Caco-2 (cell line): ENCODE data around the gene PTCRA. TPM values are rescaled to one million over a fixed set of nuclear protein-coding genes. Genes with fewer than 3 reads are reported as not detected.
A peak's percentile ranks its signal among the peaks of the same experiment; 100 is the strongest.

Experiments used
- BruUV-seq: library from RNA; stranded (reverse); fragments of 400-500 nt; replicated peaks from 2 replicates; lab custom pipeline; 2021; lab: Mats Ljungman, UMichigan
- CTCF ChIA-PET: fragments of 300-600 bp; sonication (Branson Sonifier 250); formaldehyde crosslinking; loops from one replicate; lab custom pipeline; 2022; ENCODE audit warnings: antibody characterized with exemption; lab: Charles Lee
- POLR2A ChIA-PET: fragments of 300-600 bp; sonication (Branson Sonifier 250); formaldehyde crosslinking; loops from one replicate; lab custom pipeline; 2022; ENCODE audit warnings: antibody characterized with exemption; lab: Charles Lee
- DNase-seq, 2 experiments: peaks; one replicate each; pipeline versions ENCODE4 v3.0.0 to v3.0.0-alpha.2; 2020 to 2022
- H3K27me3 ChIP-seq: replicated peaks from 2 replicates; pipeline ENCODE4 v1.6.0; 2011; ENCODE audit warnings: low read length; ENCODE audit not compliant: control insufficient read depth, insufficient read depth
- H3K36me3 ChIP-seq: 2 replicates; pipeline ENCODE4 v1.5.1; 2011; ENCODE audit warnings: low read length; ENCODE audit not compliant: control insufficient read depth, insufficient read depth
- H3K4me1 ChIP-seq: fragments of 250-450 bp; sonication (Bioruptor Pico); 2 replicates; pipeline ENCODE4 v1.5.1; 2020; ENCODE audit warnings: mild to moderate bottlenecking
- H3K4me3 ChIP-seq: 2 replicates; pipeline ENCODE4 v1.5.1; 2011; ENCODE audit warnings: low read depth, mild to moderate bottlenecking, control low read depth, low read length
- H3K9me3 ChIP-seq: fragments of 250-450 bp; sonication (Bioruptor Pico); 2 replicates; pipeline ENCODE4 v1.5.1; 2020; ENCODE audit warnings: mild to moderate bottlenecking, moderate library complexity
- H3K27ac Mint-ChIP-seq: one replicate; pipeline ENCODE4 v1.8.0; 2022; ENCODE audit warnings: mixed read lengths; ENCODE audit not compliant: unreplicated experiment
- H3K27me3 Mint-ChIP-seq: one replicate; pipeline ENCODE4 v1.8.0; 2022; ENCODE audit warnings: mixed read lengths; ENCODE audit not compliant: insufficient read depth, unreplicated experiment
- H3K36me3 Mint-ChIP-seq: one replicate; pipeline ENCODE4 v1.8.0; 2022; ENCODE audit warnings: mild to moderate bottlenecking, mixed read lengths; ENCODE audit not compliant: insufficient read depth, unreplicated experiment
- H3K4me1 Mint-ChIP-seq: one replicate; pipeline ENCODE4 v1.8.0; 2022; ENCODE audit warnings: low read depth, mixed read lengths; ENCODE audit not compliant: unreplicated experiment
- H3K4me3 Mint-ChIP-seq: one replicate; pipeline ENCODE4 v1.8.0; 2022; ENCODE audit warnings: mild to moderate bottlenecking, moderate library complexity, mixed read lengths; ENCODE audit not compliant: unreplicated experiment
- H3K9me3 Mint-ChIP-seq: one replicate; pipeline ENCODE4 v1.8.0; 2022; ENCODE audit warnings: mixed read lengths; ENCODE audit not compliant: unreplicated experiment
- intact Hi-C: fragments of 100-400 bp; cut with micrococcal nuclease; formaldehyde crosslinking; loops from one replicate; pipeline ENCODE4 v1.10.0; 2022; ENCODE audit not compliant: unreplicated experiment
- total RNA-seq: library from RNA; stranded (reverse); gene quantifications from 2 replicates; pipeline ENCODE4 v1.2.3, GENCODE V29; 2022
- TF ChIP-seq, protein P1 (sequence below), 2 experiments: fragments of 200-600 bp in 1 of 2; IDR thresholded peaks; 1 replicate in 1 of 2; 2 replicates in 1 of 2; pipeline versions ENCODE4 v1.5.1 to v1.8.0; 2011 to 2022; ENCODE audit warnings: antibody characterized with exemption in 1 of 2, control low read depth in 1 of 2, inconsistent platforms in 1 of 2, low read depth in 1 of 2, low read length in 1 of 2, mild to moderate bottlenecking in 1 of 2, moderate library complexity in 1 of 2; ENCODE audit not compliant: insufficient read depth in 1 of 2, severe bottlenecking in 1 of 2, unreplicated experiment in 1 of 2

PTCRA gene
- total RNA-seq, 1 experiment from 2014 or later: not detected

DNA sequence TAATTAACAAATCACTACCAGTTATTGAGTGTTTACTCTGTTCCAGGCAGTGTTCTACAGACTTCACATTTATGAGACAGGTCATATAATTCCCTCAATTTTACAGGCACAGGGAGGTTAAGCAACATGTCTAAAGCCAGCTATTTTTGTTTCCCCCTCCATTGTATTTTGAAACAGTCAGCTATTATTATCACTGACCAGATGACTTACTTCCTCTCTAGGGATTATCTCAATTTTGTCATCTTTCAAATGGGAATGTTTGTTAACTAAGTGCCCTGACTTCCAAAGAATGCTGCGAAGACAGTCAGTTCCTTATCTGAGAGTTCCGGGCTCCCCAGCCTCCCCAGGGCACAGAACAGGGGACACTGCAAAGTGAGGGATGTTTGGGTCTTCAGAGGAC is 7.8 kb downstream of the PTCRA start:
- H3K27me3 Mint-ChIP-seq: no peaks in the 10 kb centered on the region
- no peak for DNase-seq
- no peaks in the 10 kb centered on the region for H3K9me3 Mint-ChIP-seq
- H3K9me3 ChIP-seq: no peaks in the 10 kb centered on the region
- H3K36me3 Mint-ChIP-seq: no peaks in the 10 kb centered on the region
- H3K4me3 ChIP-seq: no peak overlapping the region
- ChIA-PET CTCF (no interaction called here), POLR2A (no interaction called here)
- H3K36me3 ChIP-seq: no peaks in the 10 kb centered on the region
- no peak overlapping the region for H3K27ac Mint-ChIP-seq
- intact Hi-C loops: no loop called here
- no peaks in the 10 kb centered on the region for H3K4me1 Mint-ChIP-seq
- no TSS peak for BruUV-seq
- TF ChIP-seq, protein P1, sequence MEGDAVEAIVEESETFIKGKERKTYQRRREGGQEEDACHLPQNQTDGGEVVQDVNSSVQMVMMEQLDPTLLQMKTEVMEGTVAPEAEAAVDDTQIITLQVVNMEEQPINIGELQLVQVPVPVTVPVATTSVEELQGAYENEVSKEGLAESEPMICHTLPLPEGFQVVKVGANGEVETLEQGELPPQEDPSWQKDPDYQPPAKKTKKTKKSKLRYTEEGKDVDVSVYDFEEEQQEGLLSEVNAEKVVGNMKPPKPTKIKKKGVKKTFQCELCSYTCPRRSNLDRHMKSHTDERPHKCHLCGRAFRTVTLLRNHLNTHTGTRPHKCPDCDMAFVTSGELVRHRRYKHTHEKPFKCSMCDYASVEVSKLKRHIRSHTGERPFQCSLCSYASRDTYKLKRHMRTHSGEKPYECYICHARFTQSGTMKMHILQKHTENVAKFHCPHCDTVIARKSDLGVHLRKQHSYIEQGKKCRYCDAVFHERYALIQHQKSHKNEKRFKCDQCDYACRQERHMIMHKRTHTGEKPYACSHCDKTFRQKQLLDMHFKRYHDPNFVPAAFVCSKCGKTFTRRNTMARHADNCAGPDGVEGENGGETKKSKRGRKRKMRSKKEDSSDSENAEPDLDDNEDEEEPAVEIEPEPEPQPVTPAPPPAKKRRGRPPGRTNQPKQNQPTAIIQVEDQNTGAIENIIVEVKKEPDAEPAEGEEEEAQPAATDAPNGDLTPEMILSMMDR (IDR thresholded peaks at IDR 0.05; ENCODE audit: insufficient read depth in 1 of 2, low read depth in 1 of 2, low read length in 1 of 2, severe bottlenecking in 1 of 2, unreplicated experiment in 1 of 2): no peak
- peaks cover 4% of the 10 kb centered on the region for H3K4me1 ChIP-seq
- no peaks in the 10 kb centered on the region for H3K27me3 ChIP-seq
- H3K4me3 Mint-ChIP-seq: no peak overlapping the region

DNA sequence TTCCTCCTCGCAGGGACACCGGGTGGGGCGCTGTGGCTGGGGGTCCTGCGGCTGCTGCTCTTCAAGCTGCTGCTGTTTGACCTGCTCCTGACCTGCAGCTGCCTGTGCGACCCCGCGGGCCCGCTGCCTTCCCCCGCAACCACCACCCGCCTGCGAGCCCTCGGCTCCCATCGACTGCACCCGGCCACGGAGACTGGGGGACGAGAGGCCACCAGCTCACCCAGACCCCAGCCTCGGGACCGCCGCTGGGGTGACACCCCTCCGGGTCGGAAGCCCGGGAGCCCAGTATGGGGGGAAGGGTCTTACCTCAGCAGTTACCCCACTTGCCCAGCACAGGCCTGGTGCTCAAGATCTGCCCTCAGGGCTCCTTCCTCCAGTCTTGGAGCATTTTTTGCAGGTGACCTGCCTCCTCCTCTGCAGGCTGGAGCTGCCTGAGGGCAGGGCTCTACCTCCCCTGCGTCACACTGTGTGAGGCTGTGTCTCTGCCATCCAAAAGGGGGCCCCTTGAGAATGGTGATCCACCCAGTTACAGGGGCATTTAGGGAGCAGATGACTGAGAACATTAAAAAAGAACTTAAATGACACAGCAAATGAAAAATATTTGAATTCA is 9.5 kb downstream of the PTCRA start:
- POLR2A ChIA-PET: no interaction called here

DNA sequence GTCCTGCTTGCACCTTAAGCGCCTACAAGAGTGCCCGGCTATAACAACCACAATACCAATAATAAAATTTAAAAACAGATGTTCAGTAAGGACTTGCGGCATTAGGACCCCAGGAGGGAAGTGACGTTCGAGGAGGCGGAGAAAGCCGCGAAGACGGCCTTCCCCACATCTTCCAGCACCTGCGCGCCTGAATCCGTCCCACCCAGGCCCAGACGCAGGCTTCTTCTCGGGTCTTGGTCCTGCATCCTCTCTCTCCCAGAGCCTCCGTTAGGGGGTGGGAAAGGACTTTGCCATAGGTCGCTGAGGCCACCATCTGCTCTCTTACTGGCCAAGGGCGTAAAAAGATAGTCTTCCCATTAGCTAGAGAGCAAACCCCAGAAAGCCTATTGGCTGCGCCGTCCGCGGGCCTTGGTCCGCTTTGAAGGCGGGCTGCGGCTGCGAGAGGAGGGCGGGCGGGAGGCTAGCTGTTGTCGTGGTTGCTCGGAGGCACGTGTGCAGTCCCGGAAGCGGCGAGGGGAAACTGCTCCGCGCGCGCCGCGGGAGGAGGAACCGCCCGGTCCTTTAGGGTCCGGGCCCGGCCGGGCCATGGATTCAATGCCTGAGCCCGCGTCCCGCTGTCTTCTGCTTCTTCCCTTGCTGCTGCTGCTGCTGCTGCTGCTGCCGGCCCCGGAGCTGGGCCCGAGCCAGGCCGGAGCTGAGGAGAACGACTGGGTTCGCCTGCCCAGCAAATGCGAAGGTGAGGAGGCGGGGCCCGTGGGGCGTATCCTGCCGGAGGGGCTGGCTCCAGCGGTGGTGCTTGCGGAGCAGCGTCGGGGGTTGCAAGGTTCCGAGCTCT is 13.3 kb downstream of the PTCRA start, which contains the start of gene CNPY3:
TSS of gene CNPY3 (plus strand) at position 495 of the 835 bp plus-strand sequence. CDS start at position 586, 91 bp downstream.
- H3K4me1 Mint-ChIP-seq: peaks cover 13% of the 10 kb centered on the region
- Histone ChIP-seq H3K27me3 (no peaks in the 10 kb centered on the region), H3K4me1 (peaks cover 8% of the 10 kb centered on the region), H3K36me3 (no peaks in the 10 kb centered on the region), H3K4me3 (peak within 1 kb of the TSS; percentile 56), H3K9me3 (no peaks in the 10 kb centered on the region)
- POLR2A ChIA-PET: interaction anchor here (0.5 to 2.1 kb wide), 24 partner anchors 8 to 1930 kb away, joined by 3 to 16 read pairs (median 6); partner anchors contain the start of genes CUL7, GNMT, KLC4 and KLHDC3
- peak within 1 kb of the TSS; percentile 100 for H3K4me3 Mint-ChIP-seq
- DNase-seq: peak; percentile 95 to 96
- H3K9me3 Mint-ChIP-seq: no peaks in the 10 kb centered on the region
- TSS peak; percentile 58 for BruUV-seq
- CTCF ChIA-PET: interaction anchor here (0.6 to 1.4 kb wide), 16 partner anchors 10 to 1356 kb away, joined by 3 to 14 read pairs (median 3); partner anchors contain the start of gene PPP2R5D
- no peaks in the 10 kb centered on the region for H3K27me3 Mint-ChIP-seq
- H3K36me3 Mint-ChIP-seq: peaks cover 38% of the 10 kb centered on the region
- H3K27ac Mint-ChIP-seq: peak within 1 kb of the TSS; percentile 76
- intact Hi-C loops: loop anchor here (1.0 kb wide), 3 partner anchors 28 to 50 kb away; partner anchors contain the start of genes GNMT and PEX6
- TF ChIP-seq, protein P1 (IDR thresholded peaks at IDR 0.05; ENCODE audit: insufficient read depth in 1 of 2, low read depth in 1 of 2, low read length in 1 of 2, severe bottlenecking in 1 of 2, unreplicated experiment in 1 of 2): no peak

More for the DNA sequence above, 9.5 kb downstream of the PTCRA start:
- intact Hi-C loops: no loop called here
- H3K9me3 Mint-ChIP-seq: no peaks in the 10 kb centered on the region
- Histone ChIP-seq H3K27me3 (no peaks in the 10 kb centered on the region), H3K36me3 (no peaks in the 10 kb centered on the region), H3K9me3 (no peaks in the 10 kb centered on the region), H3K4me3 (no peak overlapping the region), H3K4me1 (peaks cover 5% of the 10 kb centered on the region)
- peaks cover 4% of the 10 kb centered on the region for H3K4me1 Mint-ChIP-seq
- H3K27ac Mint-ChIP-seq: no peak overlapping the region
- H3K27me3 Mint-ChIP-seq: no peaks in the 10 kb centered on the region
- TF ChIP-seq, protein P1 (IDR thresholded peaks at IDR 0.05; ENCODE audit: insufficient read depth in 1 of 2, low read depth in 1 of 2, low read length in 1 of 2, severe bottlenecking in 1 of 2, unreplicated experiment in 1 of 2): no peak
- H3K4me3 Mint-ChIP-seq: no peak overlapping the region
- BruUV-seq: no TSS peak
- no peak for DNase-seq
- H3K36me3 Mint-ChIP-seq: peaks cover 12% of the 10 kb centered on the region
- CTCF ChIA-PET: no interaction called here
